Fibroblast of pulmonary artery (primary cell): Measurements from ENCODE around the gene MMRN2.
A peak's percentile ranks its signal among the peaks of the same experiment; 100 is the strongest.

Experiments
- DNase-seq: peaks from one replicate; pipeline ENCODE4 v3.0.0-alpha.2; 2010; ENCODE audit warnings: low read depth
- H3K4me3 ChIP-seq: replicated peaks from 2 replicates; pipeline ENCODE4 v1.5.1; 2011; ENCODE audit warnings: low read depth, mild to moderate bottlenecking, control low read depth, low read length, moderate library complexity
- CTCF ChIP-seq: IDR thresholded peaks from 2 replicates; pipeline ENCODE4 v1.5.1; 2011; ENCODE audit warnings: mild to moderate bottlenecking, control low read depth, low read length, inconsistent platforms; ENCODE audit errors: missing control alignments

MMRN2 gene

GRCh38 chr10:86914734-86915133 is 42.7 kb downstream of the MMRN2 start:
- H3K4me3 ChIP-seq: no peak overlapping the region
- no peak for DNase-seq
- TF ChIP-seq CTCF: no peak

GRCh38 chr10:86905429-86905828 is 52.0 kb downstream of the MMRN2 start:
- H3K4me3 ChIP-seq: no peak overlapping the region
- no peak for DNase-seq
- TF ChIP-seq CTCF: no peak

GRCh38 chr10:86904600-86904999 is 52.8 kb downstream of the MMRN2 start:
- DNase-seq: no peak
- TF ChIP-seq CTCF: no peak
- H3K4me3 ChIP-seq: no peak overlapping the region

GRCh38 chr10:86900955-86901354 is 56.5 kb downstream of the MMRN2 start:
- TF ChIP-seq CTCF: no peak
- peak; percentile 94 for DNase-seq

GRCh38 chr10:86899670-86900276 is 57.6 kb downstream of the MMRN2 start:
- peak; percentile 86 for DNase-seq
- H3K4me3 ChIP-seq: no peak overlapping the region
- TF ChIP-seq CTCF: peak; percentile 76

More at GRCh38 chr10:86900955-86901354, 56.5 kb downstream of the MMRN2 start:
- H3K4me3 ChIP-seq: no peak overlapping the region

- TF ChIP-seq CTCF: no peak
- no peak for DNase-seq
- H3K4me3 ChIP-seq: no peak overlapping the region
Observed at GRCh38 chr10:86899132-86899531, 58.3 kb downstream of the MMRN2 start.

- DNase-seq: no peak
- TF ChIP-seq CTCF: no peak
- no peak overlapping the region for H3K4me3 ChIP-seq
Observed at GRCh38 chr10:86898511-86898910, 58.9 kb downstream of the MMRN2 start.
